Right atrium auricular region (tissue), 2 donors: Measurements from ENCODE around the gene JARID2. TPM values are rescaled to one million over a fixed set of nuclear protein-coding genes. Genes with fewer than 3 reads are reported as not detected.

Source experiments
- DNase-seq: peaks from one replicate; pipeline ENCODE4 v3.0.0-alpha.2; 2019; ENCODE audit warnings: low spot score
- H3K27ac ChIP-seq, 2 donors: fragments of 200-600 bp; sonication (generic); 1 replicate in 1 of 2; 2 replicates in 1 of 2; pipeline ENCODE4 v1.5.1; 2016 to 2019
- H3K27me3 ChIP-seq, 2 donors: fragments of 200-600 bp; sonication (generic); one replicate each; pipeline versions ENCODE4 v1.5.1 to v1.6.0; 2017 to 2019
- H3K36me3 ChIP-seq: fragments of 200-600 bp; sonication (generic); one replicate; pipeline ENCODE4 v1.5.1; 2016
- H3K4me1 ChIP-seq, 2 donors: fragments of 200-600 bp; sonication (generic); one replicate each; pipeline versions ENCODE4 v1.5.1 to v1.6.0; 2017 to 2019
- H3K4me3 ChIP-seq, 2 donors: fragments of 200-600 bp; sonication (generic); 1 replicate in 1 of 2; 2 replicates in 1 of 2; pipeline ENCODE4 v1.5.1; 2017 to 2019; ENCODE audit warnings: mild to moderate bottlenecking in 1 of 2, moderate library complexity in 1 of 2
- H3K9me3 ChIP-seq, 2 donors: fragments of 200-600 bp; sonication (generic); one replicate each; pipeline ENCODE4 v1.5.1; 2019
- CTCF ChIP-seq, 2 donors: fragments of 200-600 bp; sonication (generic); IDR thresholded peaks; one replicate each; pipeline ENCODE4 v1.5.1; 2019; ENCODE audit warnings: antibody characterized with exemption in 2 of 2
- total RNA-seq, 2 donors: library from RNA; depleted of rRNA; stranded (reverse); fragments of >200 nt; gene quantifications; one replicate each; pipeline ENCODE4 v1.1.0, GENCODE V29; 2016

JARID2 gene
- total RNA-seq, 2 donors from 2014 or later: 6.5 to 6.7 TPM

DNA sequence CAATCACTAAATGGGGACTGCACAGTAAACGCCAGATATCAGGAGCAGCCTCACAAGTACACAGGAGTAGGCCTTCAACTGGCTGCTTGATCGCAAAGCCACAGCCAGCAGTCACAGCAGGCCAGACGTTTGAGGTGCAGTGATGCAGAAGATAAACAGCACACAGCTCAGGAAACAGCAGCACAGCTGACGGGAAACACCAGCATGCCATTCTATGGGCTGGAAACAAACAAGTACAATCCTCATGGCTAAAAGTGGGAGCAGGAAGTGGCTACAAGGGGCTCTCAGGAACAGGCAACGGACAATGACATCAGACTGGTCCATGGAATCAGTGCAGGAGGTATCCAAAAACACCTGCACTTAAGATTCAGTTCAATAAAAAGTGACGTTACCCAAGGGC lies 305.9 kb downstream of the JARID2 start:
- DNase-seq: no peak
- H3K27ac ChIP-seq: no peak overlapping the region
- no peaks in the 10 kb centered on the region for H3K27me3 ChIP-seq
- H3K4me1 ChIP-seq: peaks cover 0 to 27% of the 10 kb centered on the region in 2 donors
- no peaks in the 10 kb centered on the region for H3K9me3 ChIP-seq
- H3K4me3 ChIP-seq: no peak overlapping the region
- H3K36me3 ChIP-seq: no peaks in the 10 kb centered on the region
- TF ChIP-seq CTCF (IDR thresholded peaks at IDR 0.05): no peak

DNA sequence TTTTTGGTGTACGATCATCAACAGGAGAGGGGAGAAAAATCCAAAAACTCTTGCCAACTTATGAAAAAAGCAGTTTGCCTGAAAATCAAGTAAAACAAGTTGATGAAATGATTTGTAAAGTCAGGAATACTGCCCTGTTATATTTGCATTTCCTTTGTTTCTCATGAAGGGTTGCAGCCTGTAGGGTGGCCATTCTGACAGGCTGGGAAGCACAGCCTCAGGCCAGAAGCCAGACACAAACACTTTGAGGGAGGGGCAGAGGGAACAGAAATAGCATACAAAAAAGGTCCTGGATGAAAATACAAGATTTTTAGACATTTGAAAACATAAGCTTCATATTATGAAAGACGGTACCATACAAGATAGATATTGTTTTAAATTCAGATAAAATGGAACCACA lies 307.2 kb downstream of the JARID2 start:
- Histone ChIP-seq H3K4me3 (no peak overlapping the region), H3K27ac (no peak overlapping the region), H3K4me1 (peaks cover 0 to 27% of the 10 kb centered on the region in 2 donors), H3K36me3 (no peaks in the 10 kb centered on the region), H3K9me3 (no peaks in the 10 kb centered on the region), H3K27me3 (no peaks in the 10 kb centered on the region)
- DNase-seq: no peak
- TF ChIP-seq CTCF (IDR thresholded peaks at IDR 0.05): no peak

GRCh38 chr6:15553736-15554294 lies 307.9 kb downstream of the JARID2 start:
- no peak overlapping the region for H3K27ac ChIP-seq
- H3K27me3 ChIP-seq: no peaks in the 10 kb centered on the region
- TF ChIP-seq CTCF (IDR thresholded peaks at IDR 0.05): no peak
- no peak overlapping the region for H3K4me3 ChIP-seq
- no peaks in the 10 kb centered on the region for H3K9me3 ChIP-seq
- no peaks in the 10 kb centered on the region for H3K36me3 ChIP-seq
- peaks cover 0 to 27% of the 10 kb centered on the region in 2 donors for H3K4me1 ChIP-seq
- no peak for DNase-seq

- H3K4me1 ChIP-seq: peaks cover 0 to 27% of the 10 kb centered on the region in 2 donors
- TF ChIP-seq CTCF (IDR thresholded peaks at IDR 0.05): no peak
- H3K36me3 ChIP-seq: no peaks in the 10 kb centered on the region
- H3K4me3 ChIP-seq: no peak overlapping the region
- no peak overlapping the region for H3K27ac ChIP-seq
- H3K27me3 ChIP-seq: no peaks in the 10 kb centered on the region
- DNase-seq: no peak
- H3K9me3 ChIP-seq: no peaks in the 10 kb centered on the region
Observed at GRCh38 chr6:15554728-15555100, 308.8 kb downstream of the JARID2 start.

DNA sequence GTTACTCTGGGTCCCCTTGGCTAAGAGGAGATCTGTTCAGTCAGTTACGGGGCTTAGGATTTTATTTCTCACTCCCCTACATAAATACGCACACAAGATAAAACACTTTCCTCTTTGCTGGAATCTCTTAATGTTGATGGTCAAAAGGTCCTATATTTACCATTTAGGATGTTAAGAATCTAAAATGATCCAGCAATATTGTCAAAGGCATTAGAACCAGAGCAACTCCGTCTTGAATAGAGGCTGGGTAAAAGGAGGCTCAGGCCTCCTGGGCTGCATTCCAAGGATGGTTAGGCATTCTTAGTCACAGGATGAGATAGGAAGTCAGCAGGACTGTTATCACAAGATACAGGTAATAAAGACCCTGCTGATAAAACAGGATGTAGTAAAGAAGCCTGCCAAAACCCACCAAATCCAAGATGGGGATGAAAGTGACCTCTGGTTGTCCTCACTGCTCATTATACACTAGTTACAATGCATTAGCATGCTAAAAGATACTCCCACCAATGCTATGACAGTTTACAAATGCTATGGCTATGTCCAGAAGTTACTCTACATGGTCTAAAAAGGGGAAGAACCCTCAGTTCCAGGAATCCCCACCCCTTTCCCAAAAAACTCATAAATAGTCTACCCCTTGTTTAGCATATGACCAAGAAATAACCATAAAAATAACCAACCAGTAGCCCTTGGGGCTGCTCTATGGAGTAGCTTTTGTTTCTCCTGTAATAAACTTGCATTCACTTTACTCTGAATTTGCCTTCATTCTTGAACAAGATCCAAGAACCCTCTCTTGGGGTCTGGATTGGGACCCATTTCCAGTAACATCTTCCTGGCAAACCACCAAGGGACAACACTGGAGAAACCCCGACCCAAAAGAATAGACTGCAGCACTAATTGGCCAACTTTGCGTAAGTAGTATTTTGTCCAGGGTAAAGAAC lies 309.5 kb downstream of the JARID2 start:
- TF ChIP-seq CTCF (IDR thresholded peaks at IDR 0.05): no peak
- no peaks in the 10 kb centered on the region for H3K27me3 ChIP-seq
- no peaks in the 10 kb centered on the region for H3K36me3 ChIP-seq
- no peaks in the 10 kb centered on the region for H3K9me3 ChIP-seq
- peaks cover 0 to 25% of the 10 kb centered on the region in 2 donors for H3K4me1 ChIP-seq
- H3K27ac ChIP-seq: no peak overlapping the region
- DNase-seq: no peak
- H3K4me3 ChIP-seq: no peak overlapping the region
